ENCODE data around the gene SCRT2.
A peak's percentile ranks its signal among the peaks of the same experiment; 100 is the strongest.
"Not testable (repeated sequence)": the region's sequence is repeated elsewhere in the genome, so short reads cannot be mapped to it uniquely, and the experiment has no call there.

The SCRT2 gene

GRCh38 chr20:653110-653589, 22.5 kb downstream of the SCRT2 start, which contains the start of gene SRXN1:
Gene SRXN1, minus strand, starts transcription at chr20:653200. Its CDS starts 15 bp downstream, at chr20:653185.
- DNase-seq (ENCODE audit: low spot score), result peak; percentile 57

GRCh38 chr20:652615-653109, 22.9 kb downstream of the SCRT2 start:
- no peak for DNase-seq (ENCODE audit: low spot score)

- no peak for DNase-seq (ENCODE audit: low spot score)
These were observed 23.6 kb downstream of the SCRT2 start for GRCh38 chr20:651713-652614.

GRCh38 chr20:650954-651353, 24.6 kb downstream of the SCRT2 start:
- no peak for DNase-seq (ENCODE audit: low spot score)

- no peak for DNase-seq (ENCODE audit: low spot score)
These were observed 25.3 kb downstream of the SCRT2 start for GRCh38 chr20:650281-650680.

GRCh38 chr20:647479-648019, 28.1 kb downstream of the SCRT2 start:
- DNase-seq (ENCODE audit: low spot score), result no peak

- no peak for DNase-seq (ENCODE audit: low spot score)
These were observed 28.8 kb downstream of the SCRT2 start for GRCh38 chr20:646868-647233.

GRCh38 chr20:646107-646867, 29.3 kb downstream of the SCRT2 start:
- no peak for DNase-seq (ENCODE audit: low spot score)

GRCh38 chr20:645318-646106, 30.1 kb downstream of the SCRT2 start:
- DNase-seq (ENCODE audit: low spot score), result no peak

GRCh38 chr20:644692-645317, 30.8 kb downstream of the SCRT2 start:
- no peak for DNase-seq (ENCODE audit: low spot score)

GRCh38 chr20:642398-643174, 33.0 kb downstream of the SCRT2 start:
- no peak for DNase-seq (ENCODE audit: low spot score)

GRCh38 chr20:642013-642397, 33.6 kb downstream of the SCRT2 start:
- DNase-seq (ENCODE audit: low spot score), result not testable (repeated sequence)

- DNase-seq (ENCODE audit: low spot score), result no peak
These were observed 34.1 kb downstream of the SCRT2 start for GRCh38 chr20:641516-641875.

GRCh38 chr20:640674-641515, 34.7 kb downstream of the SCRT2 start:
- DNase-seq (ENCODE audit: low spot score), result no peak

- no peak for DNase-seq (ENCODE audit: low spot score)
These were observed 37.0 kb downstream of the SCRT2 start for GRCh38 chr20:638579-638978.

GRCh38 chr20:637559-637958, 38.0 kb downstream of the SCRT2 start:
- DNase-seq (ENCODE audit: low spot score), result no peak

- DNase-seq (ENCODE audit: low spot score), result no peak
These were observed 39.7 kb downstream of the SCRT2 start for GRCh38 chr20:635893-636338.

GRCh38 chr20:635028-635892, 40.3 kb downstream of the SCRT2 start:
- DNase-seq (ENCODE audit: low spot score), result no peak

Measured in putamen (tissue), 1 donor.